A549 (cell line): ENCODE results near the gene THRA. TPM values are rescaled to one million over a fixed set of nuclear protein-coding genes. Genes with fewer than 3 reads are reported as not detected.

Experiments
- ATAC-seq, 2 experiments: fragments of 200-7000 bp in 1 of 2; fragments of >200 bp in 1 of 2; cut with Nextera tagmentation in 1 of 2; cut with Tn5 transposase in 1 of 2; 3 replicates each; pipeline versions ENCODE4 v1.8.0 to v1.9.1; 2018 to 2020; ENCODE audit warnings: mild to moderate bottlenecking in 1 of 2, moderate library complexity in 1 of 2
- CTCF ChIA-PET: fragments of 300-600 bp; sonication (Branson Sonifier 250); formaldehyde crosslinking; extraction: SDS; loops from one replicate; lab custom pipeline; 2021; ENCODE audit warnings: antibody characterized with exemption, inconsistent platforms; lab: Yijun Ruan, JAX
- POLR2A ChIA-PET: fragments of 350-600 bp; formaldehyde crosslinking; extraction: SDS; loops from one replicate; lab custom pipeline; 2021; ENCODE audit warnings: antibody characterized with exemption, inconsistent platforms; lab: Yijun Ruan, JAX
- DNase-seq, 2 experiments: peaks; one replicate each; pipeline versions ENCODE4 v3.0.0 to v3.0.0-alpha.2; 2011 to 2016; ENCODE audit warnings: low read depth in 1 of 2, low spot score in 1 of 2
- FAIRE-seq: peaks from 2 replicates; lab custom pipeline; 2011; peaks lifted over from hg19 to GRCh38; lab: Jason Lieb, UNC
- H3K27ac ChIP-seq, 2 experiments: fragments of >200 bp; sonication (Bioruptor Twin); formaldehyde crosslinking; 3 replicates each; pipeline ENCODE4 v1.5.1; 2016 to 2017
- H3K4me1 ChIP-seq: fragments of >200 bp; sonication (Bioruptor Twin); formaldehyde crosslinking; 3 replicates; pipeline ENCODE4 v1.6.1; 2016
- H3K4me2 ChIP-seq: fragments of >200 bp; sonication (Bioruptor Twin); formaldehyde crosslinking; 3 replicates; pipeline ENCODE4 v1.6.1; 2016
- H3K4me3 ChIP-seq: fragments of >200 bp; sonication (Bioruptor Twin); formaldehyde crosslinking; 3 replicates; pipeline ENCODE4 v1.5.1; 2016
- H3K9me3 ChIP-seq: fragments of >200 bp; sonication (Bioruptor Twin); formaldehyde crosslinking; 3 replicates; pipeline ENCODE4 v1.6.1; 2016
- BHLHE40 ChIP-seq: IDR thresholded peaks from 2 replicates; pipeline ENCODE4 v1.6.1; 2012; ENCODE audit warnings: low read depth, low read length, inconsistent platforms
- CBX8 ChIP-seq: fragments of 200-600 bp; sonication (generic); IDR thresholded peaks from 2 replicates; pipeline ENCODE4 v1.6.1; 2016
- CEBPB ChIP-seq, 2 experiments: fragments of >200 bp in 1 of 2; sonication (Bioruptor Twin) in 1 of 2; formaldehyde crosslinking in 1 of 2; IDR thresholded peaks; 2 replicates each; pipeline ENCODE4 v1.6.1; 2012 to 2016
- CHD4 ChIP-seq: fragments of 200-600 bp; sonication (generic); IDR thresholded peaks from 2 replicates; pipeline ENCODE4 v1.6.1; 2016; ENCODE audit warnings: antibody characterized with exemption, mild to moderate bottlenecking, borderline replicate concordance
- EHMT2 ChIP-seq: fragments of 200-600 bp; sonication (generic); IDR thresholded peaks from 2 replicates; pipeline ENCODE4 v1.6.1; 2016; ENCODE audit warnings: antibody characterized with exemption, low read depth, mild to moderate bottlenecking, moderate library complexity
- EP300 ChIP-seq, 2 experiments: fragments of >200 bp; sonication (Bioruptor Twin); formaldehyde crosslinking; IDR thresholded peaks; 2 replicates in 1 of 2; 3 replicates in 1 of 2; pipeline ENCODE4 v1.6.1; 2016 to 2017
- ESRRA ChIP-seq: fragments of 150-350 bp; IDR thresholded peaks from 2 replicates; pipeline ENCODE4 v1.6.1; 2014; ENCODE audit warnings: mild to moderate bottlenecking, low read length, borderline replicate concordance
- FOSL2 ChIP-seq, 2 experiments: fragments of 450-650 bp in 1 of 2; fragments of >200 bp in 1 of 2; sonication (Bioruptor Twin) in 1 of 2; formaldehyde crosslinking; IDR thresholded peaks; 2 replicates each; pipeline versions ENCODE4 v1.5.0 to v1.6.1; 2016 to 2020; ENCODE audit warnings: mild to moderate bottlenecking in 1 of 2, moderate library complexity in 1 of 2
- GATA3 ChIP-seq: IDR thresholded peaks from 2 replicates; pipeline ENCODE4 v1.6.1; 2012; ENCODE audit warnings: borderline replicate concordance
- HDAC2 ChIP-seq: fragments of 200-600 bp; sonication (generic); IDR thresholded peaks from 2 replicates; pipeline ENCODE4 v1.6.1; 2016
- HEYL ChIP-seq: fragments of 250-450 bp; sonication (Bioruptor Pico); IDR thresholded peaks from 2 replicates; pipeline ENCODE4 v1.8.0; 2021; ENCODE audit warnings: mild to moderate bottlenecking, moderate library complexity
- HOXA7 ChIP-seq: fragments of 250-450 bp; sonication (Bioruptor Pico); IDR thresholded peaks from 2 replicates; pipeline ENCODE4 v1.5.0; 2020; ENCODE audit warnings: mild to moderate bottlenecking, moderate library complexity
- HOXB5 ChIP-seq: fragments of 250-450 bp; sonication (Bioruptor Pico); IDR thresholded peaks from 2 replicates; pipeline ENCODE4 v1.5.0; 2020; ENCODE audit warnings: mild to moderate bottlenecking, moderate library complexity
- JUN ChIP-seq, 2 experiments: fragments of >200 bp; sonication (Bioruptor Twin); formaldehyde crosslinking; IDR thresholded peaks; 2 replicates in 1 of 2; 3 replicates in 1 of 2; pipeline ENCODE4 v1.6.1; 2016 to 2017
- KDM1A ChIP-seq: fragments of 200-600 bp; sonication (generic); IDR thresholded peaks from 2 replicates; pipeline ENCODE4 v1.6.1; 2016; ENCODE audit warnings: low read depth, mild to moderate bottlenecking
- NPAS2 ChIP-seq: fragments of 250-450 bp; sonication (Bioruptor Pico); IDR thresholded peaks from 2 replicates; pipeline ENCODE4 v1.8.0; 2022; ENCODE audit warnings: mild to moderate bottlenecking, moderate library complexity, borderline replicate concordance
- POLR2A ChIP-seq: IDR thresholded peaks from 2 replicates; pipeline ENCODE4 v1.6.1; 2012; ENCODE audit warnings: mild to moderate bottlenecking, low read length
- RAD21 ChIP-seq, 2 experiments: fragments of >200 bp in 1 of 2; sonication (Bioruptor Twin) in 1 of 2; formaldehyde crosslinking in 1 of 2; IDR thresholded peaks in 1 of 2; conservative IDR thresholded peaks in 1 of 2; 2 replicates in 1 of 2; 3 replicates in 1 of 2; pipeline ENCODE4 v1.6.1; 2012 to 2018; ENCODE audit warnings: inconsistent platforms in 1 of 2
- RARB ChIP-seq: fragments of 250-450 bp; sonication (Bioruptor Pico); IDR thresholded peaks from 2 replicates; pipeline ENCODE4 v1.8.0; 2021; ENCODE audit warnings: mild to moderate bottlenecking, moderate library complexity
- RCOR1 ChIP-seq: fragments of 150-350 bp; IDR thresholded peaks from 2 replicates; pipeline ENCODE4 v1.6.1; 2014; ENCODE audit warnings: antibody characterized with exemption, low read length, low read depth
- RNF2 ChIP-seq: fragments of 200-600 bp; sonication (generic); IDR thresholded peaks from 2 replicates; pipeline ENCODE4 v1.6.1; 2016; ENCODE audit warnings: low read depth, mild to moderate bottlenecking, antibody characterized with exemption, moderate library complexity, borderline replicate concordance
- SMC3 ChIP-seq: fragments of >200 bp; sonication (Bioruptor Twin); formaldehyde crosslinking; IDR thresholded peaks from 3 replicates; pipeline ENCODE4 v1.6.1; 2018; ENCODE audit warnings: inconsistent platforms
- ZFP36 ChIP-seq: fragments of 450-650 bp; IDR thresholded peaks from 2 replicates; pipeline ENCODE4 v1.6.1; 2014; ENCODE audit warnings: borderline replicate concordance; ENCODE audit not compliant: partially characterized antibody
- ZNF302 ChIP-seq: fragments of 250-450 bp; sonication (Bioruptor Pico); IDR thresholded peaks from 2 replicates; pipeline ENCODE4 v1.9.0; 2021; ENCODE audit warnings: inconsistent platforms, mild to moderate bottlenecking, moderate library complexity
- WGBS: methylation state at CpG from one replicate; pipeline ENCODE4 v1.1.6; 2017; ENCODE audit errors: missing lambda C conversion rate; 5-methylcytosine and 5-hydroxymethylcytosine counted together
- polyA plus RNA-seq, 4 experiments: library from polyadenylated mRNA; depleted of rRNA in 3 of 4; stranded (reverse); fragments of >200 nt; fragmentation: RNase III in 1 of 4; extraction: RNeasy Plus Mini Kit Qiagen cat#74134 plus additional on column Dnase treatment in 1 of 4; gene quantifications; 2 replicates in 3 of 4; 3 replicates in 1 of 4; pipeline ENCODE4 v1.2.3, GENCODE V29; 2011 to 2017
- TF ChIP-seq, protein P1 (sequence below): fragments of >200 bp; sonication (Bioruptor Twin); formaldehyde crosslinking; IDR thresholded peaks from 2 replicates; pipeline ENCODE4 v1.6.1; 2016
- TF ChIP-seq, protein P2 (sequence below): fragments of 250-450 bp; sonication (Bioruptor Pico); IDR thresholded peaks from 2 replicates; pipeline ENCODE4 v1.5.0; 2020; ENCODE audit warnings: low read depth, mild to moderate bottlenecking, moderate library complexity

Gene THRA
- polyA plus RNA-seq, 2 of the 4 experiments (the other 2 are of a cell fraction): 20.1 to 22.5 TPM

DNA sequence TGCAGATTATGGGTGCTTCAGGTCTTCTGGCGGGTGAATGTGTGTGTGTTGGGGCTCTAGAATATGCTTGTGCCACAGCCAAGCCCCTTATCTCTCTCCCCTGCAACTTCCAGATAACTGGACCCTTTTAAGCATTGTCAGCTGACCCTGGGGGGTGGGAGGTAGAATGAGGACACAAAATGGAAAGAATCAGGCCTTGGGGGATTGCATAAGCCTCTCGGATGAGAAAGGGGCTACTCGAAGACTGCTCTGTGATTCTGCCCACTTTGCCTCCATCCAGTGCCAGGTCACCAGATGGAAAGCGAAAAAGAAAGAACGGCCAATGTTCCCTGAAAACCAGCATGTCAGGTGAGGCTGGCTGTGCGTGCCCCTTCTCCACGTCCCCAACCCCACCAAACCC, 13.8 kb downstream of the THRA start (continued):
- no peak for TF ChIP-seq JUN (IDR thresholded peaks at IDR 0.05)
- TF ChIP-seq CHD4: no peak
- no peak for TF ChIP-seq POLR2A
- TF ChIP-seq ESRRA: no peak
- TF ChIP-seq RCOR1: no peak
- no peak for TF ChIP-seq BHLHE40

DNA sequence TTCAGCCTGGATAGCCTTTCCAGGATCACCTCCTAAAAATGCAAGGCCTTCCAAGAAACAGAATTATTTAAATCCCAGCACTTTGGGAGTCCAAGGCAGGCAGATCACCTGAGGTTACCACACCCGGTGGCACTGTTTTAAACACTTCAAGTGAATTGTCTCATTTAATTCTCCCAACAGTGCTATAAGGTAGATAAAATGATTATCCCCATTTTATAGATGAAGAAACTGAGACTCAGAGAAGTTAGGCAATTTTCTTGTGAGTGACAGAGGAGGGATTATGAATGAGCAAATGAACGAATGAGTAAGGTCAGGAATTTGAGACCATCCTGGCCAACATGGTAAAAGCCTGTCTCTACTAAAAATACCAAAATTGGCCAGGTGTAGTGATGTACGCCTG, 16.8 kb downstream of the THRA start:
- no peak for DNase-seq
- no peaks in the 10 kb centered on the region for H3K9me3 ChIP-seq
- H3K4me3 ChIP-seq: no peak overlapping the region
- no peak for TF ChIP-seq HOXA7
- peak; percentile 40; the same call in 1 of the 2 replicates for TF ChIP-seq HDAC2
- peak; percentile 61; the same call in 1 of the 2 replicates for TF ChIP-seq KDM1A
- TF ChIP-seq NPAS2 (CRISPR knock-in tag): no peak
- no peak for TF ChIP-seq CEBPB (IDR thresholded peaks at IDR 0.05)
- no peak for TF ChIP-seq RARB (CRISPR knock-in tag)
- no peak for TF ChIP-seq FOSL2 (IDR thresholded peaks at IDR 0.05)
- TF ChIP-seq FOSL2 (CRISPR knock-in tag; IDR thresholded peaks at IDR 0.05): no peak
- no peak for TF ChIP-seq HOXB5 (CRISPR knock-in tag)
- TF ChIP-seq, protein P1, sequence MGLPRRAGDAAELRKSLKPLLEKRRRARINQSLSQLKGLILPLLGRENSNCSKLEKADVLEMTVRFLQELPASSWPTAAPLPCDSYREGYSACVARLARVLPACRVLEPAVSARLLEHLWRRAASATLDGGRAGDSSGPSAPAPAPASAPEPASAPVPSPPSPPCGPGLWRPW: no peak
- no peak for TF ChIP-seq ZFP36
- no peak overlapping the region for H3K4me2 ChIP-seq
- FAIRE-seq: no peak
- POLR2A ChIA-PET: interaction anchor here (0.5 kb wide), 1 partner anchor 10 kb away, joined by 4 read pairs; no protein-coding TSS in a partner anchor
- CTCF ChIA-PET: interaction anchor here (1.2 to 19.1 kb wide), 8 partner anchors 16 to 122 kb away, joined by 3 to 919 read pairs (median 46); partner anchors contain the start of genes CSF3, MED24, NR1D1 and THRA
- no peak overlapping the region for H3K27ac ChIP-seq
- peaks cover 26% of the 10 kb centered on the region for H3K4me1 ChIP-seq
- no peak for ATAC-seq
- 86% methylated on average over 3 of the region's 3 CpGs for WGBS

DNA sequence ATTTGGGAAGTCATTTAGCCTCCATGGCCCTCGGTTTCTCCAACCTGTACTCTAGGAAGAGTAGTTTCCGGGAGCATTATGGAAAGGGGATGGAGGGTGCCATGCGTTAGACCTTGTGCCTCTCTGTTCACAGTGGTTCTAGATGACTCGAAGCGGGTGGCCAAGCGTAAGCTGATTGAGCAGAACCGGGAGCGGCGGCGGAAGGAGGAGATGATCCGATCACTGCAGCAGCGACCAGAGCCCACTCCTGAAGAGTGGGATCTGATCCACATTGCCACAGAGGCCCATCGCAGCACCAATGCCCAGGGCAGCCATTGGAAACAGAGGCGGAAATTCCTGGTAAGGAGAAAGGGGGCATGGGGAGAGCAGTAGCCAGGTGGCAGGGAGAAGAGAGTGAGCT, 21.7 kb downstream of the THRA start:
- ATAC-seq: no peak
- Histone ChIP-seq H3K4me3 (no peak overlapping the region), H3K27ac (no peak overlapping the region), H3K4me1 (0 out of 3 replicates have a peak, but pooled peaks cover 9% of the 10 kb centered on the region), H3K9me3 (no peaks in the 10 kb centered on the region)
- ChIA-PET POLR2A (interaction anchor here (0.8 kb wide), 1 partner anchor 30 kb away, joined by 3 read pairs; the partner anchor contains the start of gene MED24), CTCF (interaction anchor here (1.0 to 18.9 kb wide), 9 partner anchors 14 to 372 kb away, joined by 3 to 919 read pairs (median 83); partner anchors contain the start of genes CSF3, MED24, NR1D1 and THRA)
- WGBS: 94% methylated on average over 14 of the region's 14 CpGs
- TF ChIP-seq CHD4 (no peak), ZNF302 (CRISPR knock-in tag) (no peak), RNF2 (no peak), EHMT2 (no peak), KDM1A (no peak), RAD21 (conservative IDR thresholded peaks at IDR 0.05 in 1 of 2, IDR thresholded peaks at IDR 0.05 in 1 of 2) (no peak), EP300 (IDR thresholded peaks at IDR 0.05) (no peak), HOXB5 (CRISPR knock-in tag) (no peak), HEYL (CRISPR knock-in tag) (no peak), CBX8 (no peak), GATA3 (no peak), HDAC2 (no peak), SMC3 (no peak)
- TF ChIP-seq, protein P2, sequence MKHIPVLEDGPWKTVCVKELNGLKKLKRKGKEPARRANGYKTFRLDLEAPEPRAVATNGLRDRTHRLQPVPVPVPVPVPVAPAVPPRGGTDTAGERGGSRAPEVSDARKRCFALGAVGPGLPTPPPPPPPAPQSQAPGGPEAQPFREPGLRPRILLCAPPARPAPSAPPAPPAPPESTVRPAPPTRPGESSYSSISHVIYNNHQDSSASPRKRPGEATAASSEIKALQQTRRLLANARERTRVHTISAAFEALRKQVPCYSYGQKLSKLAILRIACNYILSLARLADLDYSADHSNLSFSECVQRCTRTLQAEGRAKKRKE (CRISPR knock-in tag): no peak
- TF ChIP-seq, all 56 proteins: peak for 0
- H3K4me2 ChIP-seq: no peak overlapping the region
- DNase-seq: no peak
- FAIRE-seq: no peak
